Nephron progenitor cell (in vitro differentiated cells): ENCODE measurements around the gene DLG1.

Experiments used
- DNase-seq: peaks from one replicate; pipeline ENCODE4 v3.0.0; 2021
- H3K27ac Mint-ChIP-seq: 2 replicates; pipeline ENCODE4 v1.8.0; 2021; ENCODE audit warnings: mild to moderate bottlenecking, moderate library complexity, mixed read lengths
- H3K27me3 Mint-ChIP-seq: 2 replicates; pipeline ENCODE4 v1.8.0; 2021; ENCODE audit warnings: mild to moderate bottlenecking, low read depth, mixed read lengths; ENCODE audit not compliant: poor library complexity
- H3K36me3 Mint-ChIP-seq: 2 replicates; pipeline ENCODE4 v1.8.0; 2021; ENCODE audit warnings: low read depth, mixed read lengths
- H3K4me1 Mint-ChIP-seq: 2 replicates; pipeline ENCODE4 v1.8.0; 2021; ENCODE audit warnings: mixed read lengths
- H3K4me3 Mint-ChIP-seq: 2 replicates; pipeline ENCODE4 v1.8.0; 2021; ENCODE audit warnings: mild to moderate bottlenecking, moderate library complexity, mixed read lengths
- H3K9me3 Mint-ChIP-seq: 2 replicates; pipeline ENCODE4 v1.8.0; 2021; ENCODE audit warnings: mild to moderate bottlenecking, moderate library complexity, mixed read lengths
- CTCF ChIP-seq: fragments of 200-600 bp; sonication (generic); IDR thresholded peaks from 2 replicates; pipeline ENCODE4 v1.5.0; 2021; ENCODE audit warnings: antibody characterized with exemption

Gene DLG1

GRCh38 chr3:197343111-197343510 lies 44.7 kb upstream of the DLG1 start:
- no peak for TF ChIP-seq CTCF
- no peak overlapping the region for H3K4me3 Mint-ChIP-seq
- H3K27ac Mint-ChIP-seq = no peak overlapping the region
- peaks cover 20% of the 10 kb centered on the region for H3K4me1 Mint-ChIP-seq
- DNase-seq = no peak
- H3K27me3 Mint-ChIP-seq = peaks cover 3% of the 10 kb centered on the region
- no peaks in the 10 kb centered on the region for H3K36me3 Mint-ChIP-seq
- no peaks in the 10 kb centered on the region for H3K9me3 Mint-ChIP-seq

DNA sequence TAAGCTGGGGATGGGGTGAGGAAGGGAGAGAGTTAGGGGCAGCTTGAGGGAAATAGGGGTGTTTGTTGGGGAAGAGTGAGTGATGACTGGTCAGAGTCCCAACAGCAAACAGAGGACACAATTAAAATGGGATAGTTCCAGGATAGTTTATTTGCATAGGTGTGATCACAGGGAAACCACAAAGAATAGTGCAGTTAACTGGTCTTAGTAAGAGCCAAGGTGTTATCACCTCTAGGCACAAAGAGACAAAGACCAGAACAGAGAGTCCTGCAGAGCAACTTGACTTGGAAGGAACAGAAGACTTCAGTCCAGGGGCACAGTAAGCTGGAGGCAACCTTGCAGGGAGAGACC lies 42.1 kb upstream of the DLG1 start:
- H3K27me3 Mint-ChIP-seq = peaks cover 3% of the 10 kb centered on the region
- DNase-seq = no peak
- no peak overlapping the region for H3K4me3 Mint-ChIP-seq
- H3K36me3 Mint-ChIP-seq = no peaks in the 10 kb centered on the region
- no peak for TF ChIP-seq CTCF
- peak overlapping the region; percentile 43 for H3K27ac Mint-ChIP-seq
- peaks cover 44% of the 10 kb centered on the region for H3K4me1 Mint-ChIP-seq
- H3K9me3 Mint-ChIP-seq = no peaks in the 10 kb centered on the region

GRCh38 chr3:197339841-197340520 lies 41.6 kb upstream of the DLG1 start:
- H3K4me3 Mint-ChIP-seq = no peak overlapping the region
- peaks cover 50% of the 10 kb centered on the region for H3K4me1 Mint-ChIP-seq
- TF ChIP-seq CTCF = no peak
- peak overlapping the region; percentile 70 for H3K27ac Mint-ChIP-seq
- H3K27me3 Mint-ChIP-seq = peaks cover 3% of the 10 kb centered on the region
- no peaks in the 10 kb centered on the region for H3K36me3 Mint-ChIP-seq
- H3K9me3 Mint-ChIP-seq = no peaks in the 10 kb centered on the region
- DNase-seq = peak; percentile 44

DNA sequence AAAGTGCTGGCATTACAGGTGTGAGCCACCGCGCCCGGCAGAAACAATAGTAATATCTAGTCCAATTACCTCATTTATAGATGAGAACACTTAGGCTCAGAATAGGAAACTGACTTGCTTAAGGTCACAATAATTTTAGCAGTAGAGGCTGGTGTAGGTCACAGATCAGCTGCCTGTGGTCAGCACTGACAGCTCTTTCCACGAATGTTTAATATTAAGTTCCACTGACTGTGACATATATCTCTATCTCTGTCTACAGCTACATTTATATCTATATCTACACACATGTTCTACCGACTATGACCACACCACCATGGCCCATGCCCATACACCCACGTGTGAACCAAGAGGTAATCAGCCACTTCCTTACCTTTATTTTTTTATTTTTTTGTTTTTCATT lies 40.2 kb upstream of the DLG1 start:
- Mint-ChIP-seq H3K4me3 (no peak overlapping the region), H3K36me3 (no peaks in the 10 kb centered on the region), H3K27me3 (peaks cover 3% of the 10 kb centered on the region), H3K4me1 (peaks cover 62% of the 10 kb centered on the region), H3K9me3 (no peaks in the 10 kb centered on the region), H3K27ac (no peak overlapping the region)
- no peak for DNase-seq
- no peak for TF ChIP-seq CTCF

- no peak for DNase-seq
- peaks cover 71% of the 10 kb centered on the region for H3K4me1 Mint-ChIP-seq
- TF ChIP-seq CTCF = no peak
- H3K4me3 Mint-ChIP-seq = no peak overlapping the region
- H3K9me3 Mint-ChIP-seq = no peaks in the 10 kb centered on the region
- peaks cover 3% of the 10 kb centered on the region for H3K27me3 Mint-ChIP-seq
- peak overlapping the region; percentile 33 for H3K27ac Mint-ChIP-seq
- no peaks in the 10 kb centered on the region for H3K36me3 Mint-ChIP-seq
These were observed 39.2 kb upstream of the DLG1 start for GRCh38 chr3:197337656-197338055.

GRCh38 chr3:197337214-197337613 lies 38.8 kb upstream of the DLG1 start:
- Mint-ChIP-seq H3K4me3 (no peak overlapping the region), H3K9me3 (no peaks in the 10 kb centered on the region), H3K36me3 (no peaks in the 10 kb centered on the region), H3K27ac (no peak overlapping the region), H3K4me1 (peaks cover 76% of the 10 kb centered on the region), H3K27me3 (peaks cover 2% of the 10 kb centered on the region)
- DNase-seq = no peak
- TF ChIP-seq CTCF = no peak
